Psoas muscle (tissue), 8 donors: ENCODE results near the gene IPP. TPM values are rescaled to one million over a fixed set of nuclear protein-coding genes. Genes with fewer than 3 reads are reported as not detected.
A peak's percentile ranks its signal among the peaks of the same experiment; 100 is the strongest.

ENCODE experiments used
- ATAC-seq, 4 donors: fragments of 200-7000 bp; cut with Tn5 transposase; one replicate each; pipeline ENCODE4 v1.9.1; 2020; ENCODE audit warnings: moderate library complexity in 3 of 4, mild to moderate bottlenecking in 2 of 4
- DNase-seq, 2 donors: peaks; one replicate each; pipeline ENCODE4 v3.0.0-alpha.2; 2020
- H3K27ac ChIP-seq: fragments of 200-600 bp; one replicate; pipeline ENCODE4 v1.8.0; 2022
- H3K27me3 ChIP-seq, 3 donors: fragments of 200-600 bp in 1 of 3; one replicate each; pipeline versions ENCODE4 v1.6.1 to v1.8.0; 2013 to 2022; ENCODE audit warnings: low read length in 2 of 3, mild to moderate bottlenecking in 2 of 3, moderate library complexity in 1 of 3; ENCODE audit not compliant: insufficient read depth in 3 of 3
- H3K36me3 ChIP-seq, 2 donors: fragments of 200-600 bp in 1 of 2; one replicate each; pipeline versions ENCODE4 v1.6.1 to v1.8.0; 2013 to 2022; ENCODE audit warnings: low read depth in 1 of 2, mild to moderate bottlenecking in 1 of 2, moderate library complexity in 1 of 2; ENCODE audit not compliant: insufficient read depth in 1 of 2
- H3K4me1 ChIP-seq: fragments of 200-600 bp; one replicate; pipeline ENCODE4 v1.8.0; 2022
- H3K4me3 ChIP-seq: fragments of 200-600 bp; one replicate; pipeline ENCODE4 v1.8.0; 2022; ENCODE audit warnings: mild to moderate bottlenecking
- H3K9me3 ChIP-seq: fragments of 200-600 bp; one replicate; pipeline ENCODE4 v1.8.0; 2022
- WGBS, 3 donors: extraction: QIAGEN DNeasy Blood & Tissue Kit; methylation state at CpG; one replicate each; pipeline versions ENCODE4 v1.1.6 to v1.1.7; 2013; 5-methylcytosine and 5-hydroxymethylcytosine counted together
- intact Hi-C, 2 donors: fragments of 100-400 bp; cut with DNase I; formaldehyde crosslinking; loops; one replicate each; pipeline versions ENCODE4 v1.11.0 to v1.14.2; 2022
- polyA plus RNA-seq, 3 donors: library from polyadenylated mRNA; stranded (reverse); fragments of 200-250 nt; gene quantifications; one replicate each; pipeline ENCODE4 v1.2.3, GENCODE V29; 2013
- total RNA-seq, 4 donors: library from RNA; stranded (reverse); fragmentation: NEBNext Ultra II Directional in 2 of 4; extraction: Animal tissue kit (Norgen Biotek cat#: 25700) in 2 of 4; gene quantifications; one replicate each; pipeline versions ENCODE4 v1.2.1 to v1.2.4, GENCODE V29; 2021 to 2023
- TF ChIP-seq, protein P1 (sequence below): fragments of 200-600 bp; IDR thresholded peaks from one replicate; pipeline ENCODE4 v1.8.0; 2022; ENCODE audit warnings: antibody characterized with exemption
- donor health status: healthy with polysubstance abuse.
- donor health status: DM: no; HTN: no; CAD: no; lungs with moderate emphysema.
- donor health status: Bipolar disorder and iron deficiency.
- donor health status: healthy.
- donor health status: DM: yes; HTN: yes; CAD: no.
- donor health status: DM: no; HTN: no; CAD: no.
- donor health status: DM: no; HTN: no; CAD: no.
- donor health status: DM: yes; HTN: yes; CAD: no.

Gene IPP
- total and polyA plus RNA-seq, 7 donors: 2.5 to 26.8 (median 12.7) TPM

DNA sequence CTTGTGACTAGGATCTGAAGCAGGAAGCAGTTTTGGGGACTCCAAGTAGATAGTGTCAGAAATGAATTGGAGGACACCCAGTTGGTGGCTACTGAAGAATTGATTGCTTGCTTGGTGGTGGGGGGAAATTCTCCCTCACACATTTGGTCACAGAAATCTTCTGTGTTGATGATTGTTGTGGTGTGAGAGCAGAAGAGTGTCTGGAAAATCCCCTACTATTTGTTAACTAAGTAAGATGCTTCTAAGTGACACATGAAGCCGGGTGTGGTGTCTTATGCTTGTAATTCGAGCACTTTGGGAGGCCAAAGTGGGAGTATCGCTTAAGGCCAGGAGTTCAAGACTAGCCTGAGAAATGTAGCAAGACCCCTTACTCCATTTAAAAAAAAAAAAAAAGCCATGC, 22.5 kb upstream of the IPP start:
- Histone ChIP-seq H3K4me1 (peaks cover 26% of the 10 kb centered on the region), H3K27ac (no peak overlapping the region), H3K27me3 (no peaks in the 10 kb centered on the region), H3K36me3 (no peaks in the 10 kb centered on the region), H3K9me3 (no peaks in the 10 kb centered on the region), H3K4me3 (no peak overlapping the region)
- intact Hi-C loops: no loop called here
- DNase-seq (no peak), ATAC-seq (no peak)
- WGBS, 3 donors: 73 to 89% (median 78%) methylated on average over 3 of the region's 3 CpGs
- TF ChIP-seq, protein P1, sequence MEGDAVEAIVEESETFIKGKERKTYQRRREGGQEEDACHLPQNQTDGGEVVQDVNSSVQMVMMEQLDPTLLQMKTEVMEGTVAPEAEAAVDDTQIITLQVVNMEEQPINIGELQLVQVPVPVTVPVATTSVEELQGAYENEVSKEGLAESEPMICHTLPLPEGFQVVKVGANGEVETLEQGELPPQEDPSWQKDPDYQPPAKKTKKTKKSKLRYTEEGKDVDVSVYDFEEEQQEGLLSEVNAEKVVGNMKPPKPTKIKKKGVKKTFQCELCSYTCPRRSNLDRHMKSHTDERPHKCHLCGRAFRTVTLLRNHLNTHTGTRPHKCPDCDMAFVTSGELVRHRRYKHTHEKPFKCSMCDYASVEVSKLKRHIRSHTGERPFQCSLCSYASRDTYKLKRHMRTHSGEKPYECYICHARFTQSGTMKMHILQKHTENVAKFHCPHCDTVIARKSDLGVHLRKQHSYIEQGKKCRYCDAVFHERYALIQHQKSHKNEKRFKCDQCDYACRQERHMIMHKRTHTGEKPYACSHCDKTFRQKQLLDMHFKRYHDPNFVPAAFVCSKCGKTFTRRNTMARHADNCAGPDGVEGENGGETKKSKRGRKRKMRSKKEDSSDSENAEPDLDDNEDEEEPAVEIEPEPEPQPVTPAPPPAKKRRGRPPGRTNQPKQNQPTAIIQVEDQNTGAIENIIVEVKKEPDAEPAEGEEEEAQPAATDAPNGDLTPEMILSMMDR: no peak

DNA sequence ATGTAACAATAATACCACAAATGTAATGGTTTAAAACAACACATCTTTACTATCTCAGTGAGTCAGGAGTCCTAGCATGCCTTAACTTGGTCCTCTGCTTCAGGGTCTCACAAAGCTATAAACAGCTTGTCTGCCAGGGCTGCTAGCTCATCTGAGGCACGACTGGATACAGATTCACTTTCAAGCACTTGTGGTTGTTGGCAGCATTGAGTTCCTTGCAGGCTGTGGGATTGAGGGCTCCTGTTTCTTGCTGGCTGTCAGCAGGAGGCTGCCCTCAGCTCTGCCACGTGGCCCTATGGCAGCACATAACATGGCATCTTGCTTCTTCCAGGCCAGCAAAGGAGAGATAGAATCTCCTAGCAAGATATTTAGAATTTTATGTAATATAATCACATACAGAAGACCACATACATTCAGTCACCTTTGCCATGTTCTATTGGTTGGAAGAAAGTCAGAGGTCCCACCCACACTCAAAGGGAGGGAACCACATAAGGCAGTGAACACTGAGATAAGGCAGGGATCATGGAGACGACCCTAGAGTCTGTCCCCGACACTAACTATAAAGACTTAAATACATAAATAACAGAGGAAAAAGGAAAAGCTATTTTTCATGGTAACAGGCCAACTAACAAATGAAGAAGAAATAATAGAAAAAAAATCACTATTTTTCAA, 18.9 kb upstream of the IPP start:
- intact Hi-C loops: no loop called here
- TF ChIP-seq, protein P1: no peak
- WGBS, 3 donors: 25 to 35% (median 25%) methylated on average over 4 of the region's 4 CpGs
- Histone ChIP-seq H3K27me3 (no peaks in the 10 kb centered on the region), H3K4me1 (peaks cover 28% of the 10 kb centered on the region), H3K9me3 (no peaks in the 10 kb centered on the region), H3K36me3 (no peaks in the 10 kb centered on the region), H3K4me3 (no peak overlapping the region), H3K27ac (peak overlapping the region; percentile 85)
- DNase-seq: peak in 1 of 2 donors; percentile 68
- peak; percentile 85 to 97 (median 94) for ATAC-seq

DNA sequence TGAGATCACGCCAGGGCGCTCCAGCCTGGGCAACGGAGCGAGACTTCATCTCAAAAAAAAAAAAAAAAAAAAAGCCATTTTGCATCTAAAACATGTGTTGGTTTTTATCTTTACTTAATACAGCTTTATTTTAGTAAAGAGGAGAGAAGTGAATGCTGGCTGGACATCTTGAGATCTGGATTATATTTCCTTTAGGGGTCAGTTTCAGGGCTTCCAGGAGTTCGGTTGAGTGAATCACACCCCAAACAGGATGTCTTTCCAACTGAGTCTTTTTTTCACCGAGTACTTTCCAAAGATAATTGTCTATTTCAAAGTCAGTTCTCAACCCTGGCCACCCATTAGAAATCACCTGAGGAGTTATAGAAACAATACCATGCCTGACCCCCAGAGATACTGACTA, 16.6 kb upstream of the IPP start:
- no peaks in the 10 kb centered on the region for H3K9me3 ChIP-seq
- TF ChIP-seq, protein P1: no peak
- 38 to 65% (median 60%) methylated on average over 6 of the region's 6 CpGs for WGBS, 3 donors
- ATAC-seq: no peak
- H3K4me3 ChIP-seq: no peak overlapping the region
- no peaks in the 10 kb centered on the region for H3K27me3 ChIP-seq
- H3K27ac ChIP-seq: peak overlapping the region; percentile 85
- no peak for DNase-seq
- peaks cover 28% of the 10 kb centered on the region for H3K4me1 ChIP-seq
- intact Hi-C loops: no loop called here
- H3K36me3 ChIP-seq: no peaks in the 10 kb centered on the region

DNA sequence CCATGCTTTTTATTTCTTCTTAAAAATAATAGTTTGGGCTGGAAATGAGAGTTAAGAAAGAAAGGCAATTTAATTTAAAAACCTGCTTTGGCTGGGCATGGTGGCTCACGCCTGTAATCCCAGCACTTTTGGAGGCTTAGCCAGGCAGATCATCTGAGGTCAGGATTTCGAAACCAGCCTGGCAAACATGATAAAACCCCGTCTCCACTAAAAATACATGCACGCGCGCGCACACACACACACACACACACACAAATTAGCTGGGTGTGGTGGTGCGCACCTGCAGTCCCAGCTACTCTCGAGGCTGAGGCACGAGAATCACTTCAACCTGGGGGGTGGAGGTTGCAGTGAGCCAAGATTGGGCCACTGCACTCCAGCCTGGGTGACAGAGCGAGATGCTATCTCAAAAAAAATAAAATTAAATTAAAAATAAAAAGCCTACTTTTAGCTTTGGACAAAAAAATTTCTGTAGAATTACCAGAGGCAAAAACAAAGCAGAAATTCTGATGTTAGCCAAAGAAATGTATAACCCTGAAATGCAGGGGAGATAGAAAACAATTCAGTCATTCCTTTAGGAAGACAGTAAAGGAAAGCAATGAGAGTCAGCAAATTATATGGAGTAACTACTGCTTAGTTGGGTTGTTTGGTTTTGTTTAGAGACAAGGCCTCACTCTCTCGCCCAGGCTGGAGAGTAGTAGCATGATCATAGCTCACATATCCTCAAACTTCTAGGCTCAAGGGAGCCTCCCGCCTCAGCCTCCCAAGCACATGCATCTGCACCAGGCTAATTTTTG, 15.7 kb upstream of the IPP start:
- TF ChIP-seq, protein P1: no peak
- intact Hi-C loops: no loop called here
- Histone ChIP-seq H3K27me3 (no peaks in the 10 kb centered on the region), H3K4me3 (no peak overlapping the region), H3K9me3 (no peaks in the 10 kb centered on the region), H3K27ac (peak overlapping the region; percentile 61), H3K36me3 (no peaks in the 10 kb centered on the region), H3K4me1 (peaks cover 26% of the 10 kb centered on the region)
- 47 to 71% (median 58%) methylated on average over 13 of the region's 13 CpGs for WGBS, 3 donors
- ATAC-seq (no peak), DNase-seq (no peak)
